Gastrocnemius medialis (tissue), 4 donors: ENCODE results near the gene SPDYE1. TPM values are rescaled to one million over a fixed set of nuclear protein-coding genes. Genes with fewer than 3 reads are reported as not detected.
"Not testable (repeated sequence)": the region's sequence is repeated elsewhere in the genome, so short reads cannot be mapped to it uniquely, and the experiment has no call there.

Source experiments
- ATAC-seq, 2 donors: fragments of 150-250 bp; one replicate each; pipeline ENCODE4 v1.9.1; 2016
- DNase-seq, 2 donors: peaks; one replicate each; pipeline ENCODE4 v3.0.0-alpha.2; 2019
- H3K27ac ChIP-seq, 4 donors: fragments of 200-600 bp; sonication (generic); 1 replicate in 1 of 4; 2 replicates in 3 of 4; pipeline ENCODE4 v1.5.1; 2016 to 2018; ENCODE audit warnings: mild to moderate bottlenecking in 2 of 4, moderate library complexity in 1 of 4
- H3K27me3 ChIP-seq, 3 donors: fragments of 200-600 bp; sonication (generic) in 2 of 3; 1 replicate in 1 of 3; 2 replicates in 2 of 3; pipeline versions ENCODE4 v1.5.1 to v1.6.0; 2016 to 2019; ENCODE audit warnings: mild to moderate bottlenecking in 1 of 3, moderate library complexity in 1 of 3
- H3K36me3 ChIP-seq, 2 donors: fragments of 200-600 bp; sonication (generic) in 1 of 2; one replicate each; pipeline ENCODE4 v1.5.1; 2017 to 2018
- H3K4me1 ChIP-seq, 2 donors: fragments of 200-600 bp; sonication (generic) in 1 of 2; one replicate each; pipeline ENCODE4 v1.5.1; 2016 to 2017; ENCODE audit warnings: mild to moderate bottlenecking in 2 of 2
- H3K4me3 ChIP-seq, 4 donors: fragments of 200-600 bp; sonication (generic) in 3 of 4; 1 replicate in 1 of 4; 2 replicates in 3 of 4; pipeline ENCODE4 v1.5.1; 2016 to 2019; ENCODE audit warnings: mild to moderate bottlenecking in 2 of 4
- H3K9me3 ChIP-seq, 3 donors: fragments of 200-600 bp; sonication (generic) in 2 of 3; 1 replicate in 1 of 3; 2 replicates in 2 of 3; pipeline ENCODE4 v1.5.1; 2016 to 2019
- POLR2A ChIP-seq, 2 donors: fragments of 450-650 bp; IDR thresholded peaks; one replicate each; pipeline ENCODE4 v1.6.1; 2017; ENCODE audit warnings: antibody characterized with exemption in 2 of 2, mild to moderate bottlenecking in 2 of 2, moderate library complexity in 2 of 2
- in situ Hi-C, 4 donors: fragments of 200-750 bp; cut with MboI; loops; one replicate each; pipeline versions ENCODE4 v1.15.0 to v1.8.0; 2017; ENCODE audit warnings: low sequenced_read_pairs in 4 of 4
- intact Hi-C: fragments of 100-400 bp; cut with DNase I; formaldehyde crosslinking; loops from one replicate; pipeline ENCODE4 v1.15.1; 2023; ENCODE audit warnings: low total_unique reads
- total RNA-seq, 4 donors: library from RNA; depleted of rRNA; stranded (reverse); fragments of >200 nt; gene quantifications; one replicate each; pipeline versions ENCODE4 v1.1.0 to v1.2.3, GENCODE V29; 2016
- TF ChIP-seq, protein P1 (sequence below), 5 experiments: fragments of 450-650 bp in 3 of 5; fragments of 200-600 bp in 2 of 5; sonication (generic) in 2 of 5; IDR thresholded peaks in 4 of 5; conservative IDR thresholded peaks in 1 of 5; 1 replicate in 4 of 5; 2 replicates in 1 of 5; pipeline ENCODE4 v1.5.1; 2016 to 2019; ENCODE audit warnings: antibody characterized with exemption in 5 of 5, mild to moderate bottlenecking in 3 of 5, moderate library complexity in 3 of 5

SPDYE1 gene
- total RNA-seq, 4 donors from 2014 or later, result not detected

GRCh38 chr7:43977525-43977924 lies 20.2 kb upstream of the SPDYE1 start:
- H3K9me3 ChIP-seq, result no peaks in the 10 kb centered on the region
- DNase-seq, result no peak
- TF ChIP-seq POLR2A (IDR thresholded peaks at IDR 0.05), result no peak
- TF ChIP-seq, protein P1, sequence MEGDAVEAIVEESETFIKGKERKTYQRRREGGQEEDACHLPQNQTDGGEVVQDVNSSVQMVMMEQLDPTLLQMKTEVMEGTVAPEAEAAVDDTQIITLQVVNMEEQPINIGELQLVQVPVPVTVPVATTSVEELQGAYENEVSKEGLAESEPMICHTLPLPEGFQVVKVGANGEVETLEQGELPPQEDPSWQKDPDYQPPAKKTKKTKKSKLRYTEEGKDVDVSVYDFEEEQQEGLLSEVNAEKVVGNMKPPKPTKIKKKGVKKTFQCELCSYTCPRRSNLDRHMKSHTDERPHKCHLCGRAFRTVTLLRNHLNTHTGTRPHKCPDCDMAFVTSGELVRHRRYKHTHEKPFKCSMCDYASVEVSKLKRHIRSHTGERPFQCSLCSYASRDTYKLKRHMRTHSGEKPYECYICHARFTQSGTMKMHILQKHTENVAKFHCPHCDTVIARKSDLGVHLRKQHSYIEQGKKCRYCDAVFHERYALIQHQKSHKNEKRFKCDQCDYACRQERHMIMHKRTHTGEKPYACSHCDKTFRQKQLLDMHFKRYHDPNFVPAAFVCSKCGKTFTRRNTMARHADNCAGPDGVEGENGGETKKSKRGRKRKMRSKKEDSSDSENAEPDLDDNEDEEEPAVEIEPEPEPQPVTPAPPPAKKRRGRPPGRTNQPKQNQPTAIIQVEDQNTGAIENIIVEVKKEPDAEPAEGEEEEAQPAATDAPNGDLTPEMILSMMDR (IDR thresholded peaks at IDR 0.05 in 4 of 5, conservative IDR thresholded peaks at IDR 0.05 in 1 of 5), result no peak

GRCh38 chr7:43978102-43978501 lies 19.6 kb upstream of the SPDYE1 start:
- H3K9me3 ChIP-seq, H3K4me1 ChIP-seq, in situ Hi-C loops, ATAC-seq, H3K27me3 ChIP-seq, H3K36me3 ChIP-seq, DNase-seq, intact Hi-C loops, H3K4me3 ChIP-seq, H3K27ac ChIP-seq: not testable (repeated sequence)

More at GRCh38 chr7:43977525-43977924, 20.2 kb upstream of the SPDYE1 start:
- Histone ChIP-seq H3K27me3 (no peaks in the 10 kb centered on the region), H3K36me3 (no peaks in the 10 kb centered on the region), H3K27ac (no peak overlapping the region), H3K4me3 (no peak overlapping the region), H3K4me1 (no peaks in the 10 kb centered on the region)
- in situ Hi-C loops (no loop called here), intact Hi-C loops (no loop called here)
- no peak for ATAC-seq

GRCh38 chr7:43982848-43983247 lies 14.8 kb upstream of the SPDYE1 start:
- in situ Hi-C loops, result not testable (repeated sequence)

GRCh38 chr7:43983736-43984135 lies 14.0 kb upstream of the SPDYE1 start:
- intact Hi-C loops, H3K27ac ChIP-seq, H3K27me3 ChIP-seq, H3K4me1 ChIP-seq, ATAC-seq, in situ Hi-C loops, H3K9me3 ChIP-seq, H3K4me3 ChIP-seq, DNase-seq, H3K36me3 ChIP-seq: not testable (repeated sequence)

More at GRCh38 chr7:43982848-43983247, 14.8 kb upstream of the SPDYE1 start:
- H3K9me3 ChIP-seq, intact Hi-C loops, H3K4me1 ChIP-seq, H3K27ac ChIP-seq, H3K4me3 ChIP-seq, H3K36me3 ChIP-seq, DNase-seq, H3K27me3 ChIP-seq: not testable (repeated sequence)
- peak in 1 of 2 donors; percentile 24 for ATAC-seq

- H3K36me3 ChIP-seq, H3K27me3 ChIP-seq, H3K27ac ChIP-seq, H3K9me3 ChIP-seq, in situ Hi-C loops, intact Hi-C loops, H3K4me1 ChIP-seq, H3K4me3 ChIP-seq: not testable (repeated sequence)
- DNase-seq (peak in 1 of 2 donors; percentile 38), ATAC-seq (peak; percentile 21 to 56)
- TF ChIP-seq, protein P1 (IDR thresholded peaks at IDR 0.05 in 4 of 5, conservative IDR thresholded peaks at IDR 0.05 in 1 of 5), result peak in 3 of 5 experiments; percentile 55 to 76 (median 56)
Measured at GRCh38 chr7:43985904-43986864, 11.5 kb upstream of the SPDYE1 start.

GRCh38 chr7:43987476-43987875 lies 10.2 kb upstream of the SPDYE1 start:
- H3K27me3 ChIP-seq, H3K36me3 ChIP-seq, H3K9me3 ChIP-seq, ATAC-seq, H3K27ac ChIP-seq, intact Hi-C loops, in situ Hi-C loops, H3K4me3 ChIP-seq, H3K4me1 ChIP-seq, DNase-seq: not testable (repeated sequence)

- H3K4me1 ChIP-seq, H3K36me3 ChIP-seq, H3K9me3 ChIP-seq, DNase-seq, H3K4me3 ChIP-seq, ATAC-seq, in situ Hi-C loops, intact Hi-C loops, H3K27ac ChIP-seq, H3K27me3 ChIP-seq: not testable (repeated sequence)
Measured at GRCh38 chr7:43990011-43990585, 7.6 kb upstream of the SPDYE1 start.

GRCh38 chr7:43990829-43991228 lies 6.9 kb upstream of the SPDYE1 start:
- H3K4me3 ChIP-seq, in situ Hi-C loops, H3K27ac ChIP-seq, H3K9me3 ChIP-seq, H3K36me3 ChIP-seq, H3K4me1 ChIP-seq, H3K27me3 ChIP-seq, intact Hi-C loops, ATAC-seq, DNase-seq: not testable (repeated sequence)

DNA sequence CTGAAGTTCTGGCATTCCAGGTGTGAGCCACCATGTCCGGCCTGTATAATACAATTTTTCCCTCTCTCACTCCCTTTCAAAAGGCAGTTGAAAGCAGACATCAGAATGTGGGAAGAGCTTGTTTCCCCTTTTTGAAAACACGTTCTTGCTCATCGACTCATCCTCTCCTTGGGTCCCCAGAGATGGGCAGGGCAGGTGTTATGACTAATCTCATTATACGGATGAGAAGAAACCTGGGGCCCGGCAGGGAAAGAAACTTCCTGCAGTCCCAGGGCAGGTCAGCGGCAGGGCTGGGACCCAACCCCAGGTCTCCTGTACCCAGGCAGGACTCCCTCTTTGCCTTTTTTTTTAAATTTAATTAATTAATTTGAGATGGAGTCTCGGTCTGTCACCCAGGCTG lies 4.8 kb upstream of the SPDYE1 start:
- H3K9me3 ChIP-seq, intact Hi-C loops, in situ Hi-C loops, H3K36me3 ChIP-seq, H3K27me3 ChIP-seq, DNase-seq, H3K4me1 ChIP-seq, H3K27ac ChIP-seq, H3K4me3 ChIP-seq, ATAC-seq: not testable (repeated sequence)
